WTC11 (cell line): Measurements from ENCODE around the gene DDX20. TPM values are rescaled to one million over a fixed set of nuclear protein-coding genes. Genes with fewer than 3 reads are reported as not detected.

Experiments used
- ATAC-seq: fragments of 200-7000 bp; cut with Tn5 transposase; 2 replicates; pipeline ENCODE4 v1.10.0; 2021; ENCODE audit warnings: mild to moderate bottlenecking, moderate library complexity
- CTCF ChIA-PET: fragments of 300-600 bp; sonication (Branson Sonifier 250); formaldehyde crosslinking; loops from one replicate; lab custom pipeline; 2021; ENCODE audit warnings: antibody characterized with exemption; lab: Charles Lee
- POLR2A ChIA-PET: fragments of 350-600 bp; sonication (Branson Sonifier 250); formaldehyde crosslinking; loops from one replicate; lab custom pipeline; 2021; ENCODE audit warnings: antibody characterized with exemption; lab: Charles Lee
- DNase-seq: peaks from one replicate; pipeline ENCODE4 v3.0.0; 2021; ENCODE audit warnings: low spot score
- H3K27ac Mint-ChIP-seq: 2 replicates; pipeline ENCODE4 v1.8.0; 2021; ENCODE audit warnings: mixed read lengths
- H3K27me3 Mint-ChIP-seq: 2 replicates; pipeline ENCODE4 v1.8.0; 2021; ENCODE audit warnings: low read depth, mild to moderate bottlenecking, moderate library complexity, mixed read lengths
- H3K36me3 Mint-ChIP-seq: 2 replicates; pipeline ENCODE4 v1.8.0; 2021; ENCODE audit warnings: mixed read lengths
- H3K4me1 Mint-ChIP-seq: 2 replicates; pipeline ENCODE4 v1.8.0; 2022; ENCODE audit warnings: mixed read lengths
- H3K4me3 Mint-ChIP-seq: 2 replicates; pipeline ENCODE4 v1.8.0; 2021; ENCODE audit warnings: mild to moderate bottlenecking, moderate library complexity, mixed read lengths
- H3K9me3 Mint-ChIP-seq: 2 replicates; pipeline ENCODE4 v1.8.0; 2021; ENCODE audit warnings: mixed read lengths
- ATF2 ChIP-seq: sonication (generic); formaldehyde crosslinking; IDR thresholded peaks from 2 replicates; pipeline ENCODE4 v1.8.1; 2022; ENCODE audit warnings: low read depth, missing genetic modification reagents, borderline replicate concordance
- CBFB ChIP-seq: sonication (generic); formaldehyde crosslinking; IDR thresholded peaks from 2 replicates; pipeline ENCODE4 v1.8.1; 2022; ENCODE audit warnings: mild to moderate bottlenecking, low read depth, missing genetic modification reagents
- E2F5 ChIP-seq: sonication (generic); formaldehyde crosslinking; IDR thresholded peaks from 2 replicates; pipeline ENCODE4 v1.8.1; 2022; ENCODE audit warnings: mild to moderate bottlenecking, moderate library complexity, missing genetic modification reagents
- ELF4 ChIP-seq: sonication (generic); formaldehyde crosslinking; IDR thresholded peaks from 2 replicates; pipeline ENCODE4 v1.8.1; 2022; ENCODE audit warnings: low read depth, mild to moderate bottlenecking, moderate library complexity, missing genetic modification reagents
- FOXK1 ChIP-seq: sonication (generic); formaldehyde crosslinking; IDR thresholded peaks from 2 replicates; pipeline ENCODE4 v1.8.0; 2022; ENCODE audit warnings: mild to moderate bottlenecking, moderate library complexity, missing genetic modification reagents
- GABPB1 ChIP-seq: sonication (generic); formaldehyde crosslinking; IDR thresholded peaks from 2 replicates; pipeline ENCODE4 v1.8.1; 2023; ENCODE audit warnings: mild to moderate bottlenecking, missing genetic modification reagents
- HMGXB4 ChIP-seq: sonication (generic); formaldehyde crosslinking; IDR thresholded peaks from 2 replicates; pipeline ENCODE4 v1.8.1; 2023; ENCODE audit warnings: mild to moderate bottlenecking, moderate library complexity, missing genetic modification reagents
- JUN ChIP-seq: sonication (generic); formaldehyde crosslinking; IDR thresholded peaks from 2 replicates; pipeline ENCODE4 v1.8.0; 2023; ENCODE audit warnings: mild to moderate bottlenecking, missing genetic modification reagents
- NR2C2 ChIP-seq: sonication (generic); formaldehyde crosslinking; IDR thresholded peaks from 2 replicates; pipeline ENCODE4 v1.8.0; 2022; ENCODE audit warnings: mild to moderate bottlenecking, missing genetic modification reagents
- OVOL2 ChIP-seq: fragments of 250-450 bp; sonication (Bioruptor Pico); IDR thresholded peaks from 2 replicates; pipeline ENCODE4 v1.9.0; 2021; ENCODE audit warnings: mild to moderate bottlenecking, borderline replicate concordance
- PRRX2 ChIP-seq: fragments of 250-450 bp; sonication (Bioruptor Pico); IDR thresholded peaks from 2 replicates; pipeline ENCODE4 v1.8.0; 2021; ENCODE audit warnings: mild to moderate bottlenecking
- SMAD3 ChIP-seq: sonication (generic); formaldehyde crosslinking; IDR thresholded peaks from 2 replicates; pipeline ENCODE4 v1.8.0; 2022; ENCODE audit warnings: missing genetic modification reagents, mild to moderate bottlenecking, borderline replicate concordance
- ZNF121 ChIP-seq: sonication (generic); formaldehyde crosslinking; IDR thresholded peaks from 2 replicates; pipeline ENCODE4 v1.8.0; 2023; ENCODE audit warnings: missing genetic modification reagents
- ZNF396 ChIP-seq: fragments of 250-450 bp; sonication (Bioruptor Pico); IDR thresholded peaks from 2 replicates; pipeline ENCODE4 v1.8.0; 2021; ENCODE audit warnings: mild to moderate bottlenecking, moderate library complexity, borderline replicate concordance
- ZNF416 ChIP-seq: fragments of 250-450 bp; sonication (Bioruptor Pico); IDR thresholded peaks from 2 replicates; pipeline ENCODE4 v1.9.0; 2021; ENCODE audit warnings: mild to moderate bottlenecking, inconsistent platforms
- ZNF423 ChIP-seq: fragments of 250-450 bp; sonication (Bioruptor Pico); IDR thresholded peaks from 2 replicates; pipeline ENCODE4 v2.1.2; 2022; ENCODE audit warnings: mild to moderate bottlenecking, moderate library complexity
- total RNA-seq: library from RNA; stranded (reverse); gene quantifications from 3 replicates; pipeline ENCODE4 v1.2.3, GENCODE V29; 2021
- TF ChIP-seq, protein P1 (sequence below): sonication (generic); formaldehyde crosslinking; IDR thresholded peaks from 2 replicates; pipeline ENCODE4 v1.8.1; 2023; ENCODE audit warnings: mild to moderate bottlenecking, missing genetic modification reagents
- TF ChIP-seq, protein P2 (sequence below): fragments of 250-450 bp; sonication (Bioruptor Pico); conservative IDR thresholded peaks from 2 replicates; pipeline ENCODE4 v1.9.0; 2021; ENCODE audit warnings: mild to moderate bottlenecking
- TF ChIP-seq, protein P3 (sequence below): fragments of 250-450 bp; sonication (Bioruptor Pico); IDR thresholded peaks from 2 replicates; pipeline ENCODE4 v1.9.0; 2021; ENCODE audit warnings: mild to moderate bottlenecking
- TF ChIP-seq, protein P4 (sequence below): sonication (generic); formaldehyde crosslinking; conservative IDR thresholded peaks from 2 replicates; pipeline ENCODE4 v1.8.1; 2022; ENCODE audit warnings: mild to moderate bottlenecking, missing genetic modification reagents

The DDX20 gene
- total RNA-seq, 1 experiment from 2014 or later: 19.3 TPM

DNA sequence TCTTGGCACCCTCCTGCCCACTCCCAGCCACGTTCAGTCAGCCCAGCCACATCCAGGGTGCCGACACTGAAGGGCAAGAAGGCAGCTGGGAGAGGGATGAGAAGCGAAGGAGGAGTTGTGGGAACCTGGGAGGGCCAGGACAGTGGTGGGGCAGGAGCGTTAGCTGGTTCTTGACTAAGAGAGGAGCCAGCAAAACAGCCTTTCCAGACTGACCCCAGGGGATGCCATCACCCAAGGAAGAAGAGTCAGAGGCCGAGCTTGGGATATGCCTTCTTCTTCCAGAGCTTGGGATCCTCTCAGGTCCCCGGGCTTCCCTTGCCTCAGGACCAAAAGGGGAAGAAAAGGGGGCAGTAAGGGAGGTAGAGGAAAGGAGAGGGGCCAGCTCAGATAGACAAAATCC lies 23.7 kb upstream of the DDX20 start (continued):
- TF ChIP-seq, protein P1, sequence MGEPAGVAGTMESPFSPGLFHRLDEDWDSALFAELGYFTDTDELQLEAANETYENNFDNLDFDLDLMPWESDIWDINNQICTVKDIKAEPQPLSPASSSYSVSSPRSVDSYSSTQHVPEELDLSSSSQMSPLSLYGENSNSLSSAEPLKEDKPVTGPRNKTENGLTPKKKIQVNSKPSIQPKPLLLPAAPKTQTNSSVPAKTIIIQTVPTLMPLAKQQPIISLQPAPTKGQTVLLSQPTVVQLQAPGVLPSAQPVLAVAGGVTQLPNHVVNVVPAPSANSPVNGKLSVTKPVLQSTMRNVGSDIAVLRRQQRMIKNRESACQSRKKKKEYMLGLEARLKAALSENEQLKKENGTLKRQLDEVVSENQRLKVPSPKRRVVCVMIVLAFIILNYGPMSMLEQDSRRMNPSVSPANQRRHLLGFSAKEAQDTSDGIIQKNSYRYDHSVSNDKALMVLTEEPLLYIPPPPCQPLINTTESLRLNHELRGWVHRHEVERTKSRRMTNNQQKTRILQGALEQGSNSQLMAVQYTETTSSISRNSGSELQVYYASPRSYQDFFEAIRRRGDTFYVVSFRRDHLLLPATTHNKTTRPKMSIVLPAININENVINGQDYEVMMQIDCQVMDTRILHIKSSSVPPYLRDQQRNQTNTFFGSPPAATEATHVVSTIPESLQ (CRISPR knock-in tag): no peak
- TF ChIP-seq ZNF396 (CRISPR knock-in tag): no peak

GRCh38 chr1:111732718-111733117 lies 23.0 kb upstream of the DDX20 start:
- Mint-ChIP-seq H3K4me3 (no peak overlapping the region), H3K36me3 (peaks cover 4% of the 10 kb centered on the region), H3K27me3 (no peaks in the 10 kb centered on the region), H3K27ac (peak overlapping the region; percentile 72; the same call in 1 of the 2 replicates), H3K4me1 (peaks cover 28% of the 10 kb centered on the region), H3K9me3 (no peaks in the 10 kb centered on the region)
- ChIA-PET POLR2A (no interaction called here), CTCF (interaction anchor here (0.7 to 1.1 kb wide), 3 partner anchors 16 to 23 kb away, joined by 3 read pairs; partner anchors contain the start of gene DDX20)
- DNase-seq (no peak), ATAC-seq (no peak)
- TF ChIP-seq ZNF423 (CRISPR knock-in tag): no peak
- no peak for TF ChIP-seq JUN (CRISPR knock-in tag)
- no peak for TF ChIP-seq PRRX2 (CRISPR knock-in tag)
- TF ChIP-seq OVOL2 (CRISPR knock-in tag): no peak
- no peak for TF ChIP-seq ATF2 (CRISPR knock-in tag)
- TF ChIP-seq HMGXB4 (CRISPR knock-in tag): no peak
- no peak for TF ChIP-seq ZNF121 (CRISPR knock-in tag)
- TF ChIP-seq CBFB (CRISPR knock-in tag): no peak
- TF ChIP-seq E2F5 (CRISPR knock-in tag): no peak
- TF ChIP-seq, protein P2, sequence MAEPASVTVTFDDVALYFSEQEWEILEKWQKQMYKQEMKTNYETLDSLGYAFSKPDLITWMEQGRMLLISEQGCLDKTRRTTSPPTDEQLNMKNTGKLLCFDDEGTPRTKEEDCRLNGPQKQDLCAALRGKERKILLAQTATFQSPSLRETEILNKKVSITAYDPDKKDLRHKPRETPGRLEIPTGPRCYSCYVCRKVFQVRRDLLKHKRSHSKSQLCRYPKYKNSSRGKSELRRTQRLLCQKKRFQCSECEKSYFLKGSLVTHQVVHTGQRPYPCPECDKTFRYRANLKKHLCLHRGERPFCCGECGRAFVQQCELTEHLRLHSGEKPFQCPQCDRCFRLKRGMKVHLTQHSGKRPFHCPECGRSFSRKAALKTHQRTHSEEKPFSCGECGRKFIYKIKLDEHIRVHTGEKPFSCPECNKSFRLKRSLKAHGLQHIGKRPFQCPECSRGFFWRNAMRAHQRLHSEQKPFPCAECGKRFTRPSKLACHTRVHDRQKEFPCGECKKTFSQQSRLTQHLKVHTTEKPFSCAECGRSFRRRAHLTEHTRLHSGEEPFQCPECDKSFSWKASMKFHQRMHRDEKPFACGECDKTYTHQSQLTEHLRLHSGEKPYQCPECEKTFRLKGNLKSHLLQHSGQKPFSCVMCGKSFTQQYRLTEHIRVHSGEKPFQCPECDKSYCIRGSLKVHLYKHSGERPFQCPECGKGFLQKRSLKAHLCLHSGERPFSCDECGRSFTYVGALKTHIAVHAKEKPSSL: no peak
- TF ChIP-seq FOXK1 (CRISPR knock-in tag): no peak
- TF ChIP-seq, protein P3, sequence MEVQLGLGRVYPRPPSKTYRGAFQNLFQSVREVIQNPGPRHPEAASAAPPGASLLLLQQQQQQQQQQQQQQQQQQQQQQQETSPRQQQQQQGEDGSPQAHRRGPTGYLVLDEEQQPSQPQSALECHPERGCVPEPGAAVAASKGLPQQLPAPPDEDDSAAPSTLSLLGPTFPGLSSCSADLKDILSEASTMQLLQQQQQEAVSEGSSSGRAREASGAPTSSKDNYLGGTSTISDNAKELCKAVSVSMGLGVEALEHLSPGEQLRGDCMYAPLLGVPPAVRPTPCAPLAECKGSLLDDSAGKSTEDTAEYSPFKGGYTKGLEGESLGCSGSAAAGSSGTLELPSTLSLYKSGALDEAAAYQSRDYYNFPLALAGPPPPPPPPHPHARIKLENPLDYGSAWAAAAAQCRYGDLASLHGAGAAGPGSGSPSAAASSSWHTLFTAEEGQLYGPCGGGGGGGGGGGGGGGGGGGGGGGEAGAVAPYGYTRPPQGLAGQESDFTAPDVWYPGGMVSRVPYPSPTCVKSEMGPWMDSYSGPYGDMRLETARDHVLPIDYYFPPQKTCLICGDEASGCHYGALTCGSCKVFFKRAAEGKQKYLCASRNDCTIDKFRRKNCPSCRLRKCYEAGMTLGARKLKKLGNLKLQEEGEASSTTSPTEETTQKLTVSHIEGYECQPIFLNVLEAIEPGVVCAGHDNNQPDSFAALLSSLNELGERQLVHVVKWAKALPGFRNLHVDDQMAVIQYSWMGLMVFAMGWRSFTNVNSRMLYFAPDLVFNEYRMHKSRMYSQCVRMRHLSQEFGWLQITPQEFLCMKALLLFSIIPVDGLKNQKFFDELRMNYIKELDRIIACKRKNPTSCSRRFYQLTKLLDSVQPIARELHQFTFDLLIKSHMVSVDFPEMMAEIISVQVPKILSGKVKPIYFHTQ: no peak
- no peak for TF ChIP-seq GABPB1 (CRISPR knock-in tag)
- no peak for TF ChIP-seq NR2C2 (CRISPR knock-in tag)
- TF ChIP-seq, protein P4, sequence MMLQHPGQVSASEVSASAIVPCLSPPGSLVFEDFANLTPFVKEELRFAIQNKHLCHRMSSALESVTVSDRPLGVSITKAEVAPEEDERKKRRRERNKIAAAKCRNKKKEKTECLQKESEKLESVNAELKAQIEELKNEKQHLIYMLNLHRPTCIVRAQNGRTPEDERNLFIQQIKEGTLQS (CRISPR knock-in tag): no peak
- TF ChIP-seq ELF4 (CRISPR knock-in tag): no peak
- no peak for TF ChIP-seq SMAD3
- no peak for TF ChIP-seq ZNF416
